H1 (cell line): Measurements from ENCODE around the gene E2F3. TPM values are rescaled to one million over a fixed set of nuclear protein-coding genes. Genes with fewer than 3 reads are reported as not detected.

Source experiments
- ATF2 ChIP-seq: IDR thresholded peaks from 2 replicates; pipeline ENCODE4 v1.6.1; 2012; ENCODE audit warnings: low read length, inconsistent platforms
- BACH1 ChIP-seq: IDR thresholded peaks from 2 replicates; pipeline ENCODE4 v1.6.1; 2012; ENCODE audit warnings: low read length, improper control_type of control experiment
- BCL11A ChIP-seq, 2 experiments: IDR thresholded peaks; one replicate each; pipeline ENCODE4 v1.6.1; 2011; ENCODE audit warnings: low read depth in 2 of 2, low read length in 2 of 2, mild to moderate bottlenecking in 2 of 2
- CBX8 ChIP-seq: fragments of 300-800, 300-1000 bp; sonication (generic); IDR thresholded peaks from 2 replicates; pipeline ENCODE4 v1.7.1; 2016; ENCODE audit warnings: low read depth, low read length, borderline replicate concordance
- EGR1 ChIP-seq: IDR thresholded peaks from 2 replicates; pipeline ENCODE4 v1.6.1; 2011; ENCODE audit warnings: low read depth, low read length, borderline replicate concordance
- EZH2 ChIP-seq: fragments of 200-600 bp; sonication (generic); IDR thresholded peaks from 2 replicates; pipeline ENCODE4 v1.7.1; 2012; ENCODE audit warnings: low read depth, mild to moderate bottlenecking, moderate library complexity, low read length, inconsistent platforms; ENCODE audit not compliant: severe bottlenecking
- GABPA ChIP-seq: IDR thresholded peaks from 2 replicates; pipeline ENCODE4 v1.6.1; 2011; ENCODE audit warnings: mild to moderate bottlenecking, low read length, moderate library complexity, borderline replicate concordance; ENCODE audit not compliant: insufficient read depth
- HDAC2 ChIP-seq, 2 experiments: fragments of 300-600 bp in 1 of 2; sonication (generic) in 1 of 2; IDR thresholded peaks; 2 replicates each; pipeline ENCODE4 v1.6.1; 2011 to 2012; ENCODE audit warnings: low read depth in 2 of 2, low read length in 2 of 2, mild to moderate bottlenecking in 2 of 2, moderate library complexity in 2 of 2, borderline replicate concordance in 1 of 2, inconsistent platforms in 1 of 2
- PHF8 ChIP-seq: fragments of 200-600 bp; sonication (generic); conservative IDR thresholded peaks from 2 replicates; pipeline ENCODE4 v1.7.1; 2012; ENCODE audit warnings: low read depth, mild to moderate bottlenecking, inconsistent platforms, low read length, moderate library complexity
- RAD21 ChIP-seq, 2 experiments: IDR thresholded peaks in 1 of 2; conservative IDR thresholded peaks in 1 of 2; 2 replicates each; pipeline ENCODE4 v1.6.1; 2011; ENCODE audit warnings: low read depth in 2 of 2, low read length in 2 of 2, improper control_type of control experiment in 1 of 2, inconsistent platforms in 1 of 2, mild to moderate bottlenecking in 1 of 2, moderate library complexity in 1 of 2
- RFX5 ChIP-seq: IDR thresholded peaks from 2 replicates; pipeline ENCODE4 v1.6.1; 2011; ENCODE audit warnings: low read depth, low read length, improper control_type of control experiment, borderline replicate concordance
- RNF2 ChIP-seq: fragments of 200-900, 300-1000 bp; sonication (generic); IDR thresholded peaks from 2 replicates; pipeline ENCODE4 v1.7.1; 2016; ENCODE audit warnings: borderline replicate concordance, low read depth, mild to moderate bottlenecking, antibody characterized with exemption, low read length; ENCODE audit not compliant: poor library complexity, severe bottlenecking; ENCODE audit errors: missing control alignments
- USF2 ChIP-seq: IDR thresholded peaks from 2 replicates; pipeline ENCODE4 v1.6.1; 2011; ENCODE audit warnings: low read length, improper control_type of control experiment
- polyA plus RNA-seq, 7 experiments: library from polyadenylated mRNA; depleted of rRNA in 3 of 7; stranded (reverse) in 5 of 7; unstranded in 2 of 7; fragments of >200 nt in 5 of 7; fragments of 200-250 nt in 2 of 7; gene quantifications; 1 replicate in 5 of 7; 2 replicates in 1 of 7; 4 replicates in 1 of 7; pipeline versions ENCODE4 v1.2.1 to v1.2.3, GENCODE V29; 2011 to 2013; ENCODE audit warnings: missing spikeins in 2 of 7, mixed read lengths in 2 of 7
- total RNA-seq: library from RNA; stranded (reverse); fragmentation: NEBNext Ultra II Directional; extraction: Animal tissue kit (Norgen Biotek cat#: 25700); gene quantifications from 2 replicates; pipeline ENCODE4 v1.2.1, GENCODE V29; 2021

Gene E2F3
- total and polyA plus RNA-seq, 2 of the 8 experiments (the other 6 are each of a cell fraction or from before 2014, with no cell fraction given): 14.9 to 42.2 TPM

DNA sequence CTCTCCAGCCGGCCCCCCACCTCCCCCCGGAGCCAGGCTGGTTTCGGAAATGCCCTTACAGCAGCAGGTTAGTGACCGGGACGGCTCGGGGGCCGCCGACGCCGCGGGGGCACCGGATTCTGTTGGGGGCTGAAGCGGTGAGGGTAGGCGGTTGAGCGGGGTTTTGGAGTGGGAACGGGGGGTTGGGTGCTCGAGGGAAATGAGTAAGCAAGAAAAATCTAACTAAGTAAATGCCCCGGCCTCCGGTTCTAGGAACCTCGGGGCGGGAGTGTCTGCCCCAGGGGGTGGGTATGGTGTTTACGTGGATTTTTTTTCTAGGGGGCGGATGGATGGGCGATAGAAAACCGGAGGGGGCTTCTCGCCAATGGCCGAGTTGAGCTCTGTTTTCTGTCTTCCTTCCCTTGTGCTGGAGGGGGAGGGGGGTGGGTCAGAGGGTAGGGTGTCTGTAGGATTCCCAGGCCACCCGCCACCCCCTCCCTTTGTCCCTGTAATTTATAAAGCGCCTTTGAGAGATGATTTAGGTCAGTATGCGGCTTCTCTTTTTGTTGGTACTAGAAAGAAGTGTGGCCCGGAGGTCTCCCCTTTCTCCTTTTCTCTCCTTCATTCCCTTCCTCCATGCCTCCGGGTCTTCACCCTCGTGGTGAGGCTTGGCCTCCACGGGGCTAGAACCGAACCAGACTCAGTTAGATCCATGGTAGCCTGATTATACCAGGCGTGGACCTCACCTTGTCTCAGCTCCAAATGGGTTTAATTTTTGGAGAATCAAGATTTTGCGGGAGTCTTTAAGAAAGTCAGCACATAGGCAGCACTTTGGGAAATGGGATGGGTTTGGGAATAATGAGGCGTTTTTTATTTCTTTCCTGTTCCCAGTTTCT, 2.3 kb downstream of the E2F3 start (continued):
- no peak for TF ChIP-seq USF2
- TF ChIP-seq RAD21 (IDR thresholded peaks at IDR 0.05 in 1 of 2, conservative IDR thresholded peaks at IDR 0.05 in 1 of 2; ENCODE audit: low read depth in 2 of 2, low read length in 2 of 2): no peak
- no peak for TF ChIP-seq EZH2
- TF ChIP-seq CBX8: no peak
- TF ChIP-seq ATF2: no peak
- no peak for TF ChIP-seq GABPA
- no peak for TF ChIP-seq BACH1
- no peak for TF ChIP-seq HDAC2 (IDR thresholded peaks at IDR 0.05; ENCODE audit: borderline replicate concordance in 1 of 2, low read depth in 2 of 2, low read length in 2 of 2)
- TF ChIP-seq EGR1: no peak
- TF ChIP-seq PHF8: peak; percentile 40
- no peak for TF ChIP-seq RNF2
- no peak for TF ChIP-seq RFX5
- no peak for TF ChIP-seq BCL11A (IDR thresholded peaks at IDR 0.05; ENCODE audit: low read depth in 2 of 2, low read length in 2 of 2)
